IMR-90 (cell line): ENCODE data around the gene IL1A.

Experiments used
- BHLHE40 ChIP-seq: fragments of 150-350 bp; IDR thresholded peaks from 2 replicates; pipeline ENCODE4 v1.6.1; 2016; ENCODE audit warnings: mild to moderate bottlenecking, low read depth, low read length
- CEBPB ChIP-seq: IDR thresholded peaks from 2 replicates; pipeline ENCODE4 v1.6.1; 2012; ENCODE audit warnings: low read depth, low read length, improper control_type of control experiment
- MAZ ChIP-seq: IDR thresholded peaks from 2 replicates; pipeline ENCODE4 v1.6.1; 2012; ENCODE audit warnings: low read depth, mild to moderate bottlenecking, low read length, improper control_type of control experiment, moderate library complexity, borderline replicate concordance
- POLR2A ChIP-seq: IDR thresholded peaks from 2 replicates; pipeline ENCODE4 v1.6.1; 2012; ENCODE audit warnings: mild to moderate bottlenecking, low read depth, low read length
- RAD21 ChIP-seq: IDR thresholded peaks from 2 replicates; pipeline ENCODE4 v1.6.1; 2012; ENCODE audit warnings: low read length, improper control_type of control experiment
- TF ChIP-seq, protein P1 (sequence below): conservative IDR thresholded peaks from 2 replicates; pipeline ENCODE4 v1.5.1; 2012; ENCODE audit warnings: mild to moderate bottlenecking, low read depth, low read length, improper control_type of control experiment

DNA sequence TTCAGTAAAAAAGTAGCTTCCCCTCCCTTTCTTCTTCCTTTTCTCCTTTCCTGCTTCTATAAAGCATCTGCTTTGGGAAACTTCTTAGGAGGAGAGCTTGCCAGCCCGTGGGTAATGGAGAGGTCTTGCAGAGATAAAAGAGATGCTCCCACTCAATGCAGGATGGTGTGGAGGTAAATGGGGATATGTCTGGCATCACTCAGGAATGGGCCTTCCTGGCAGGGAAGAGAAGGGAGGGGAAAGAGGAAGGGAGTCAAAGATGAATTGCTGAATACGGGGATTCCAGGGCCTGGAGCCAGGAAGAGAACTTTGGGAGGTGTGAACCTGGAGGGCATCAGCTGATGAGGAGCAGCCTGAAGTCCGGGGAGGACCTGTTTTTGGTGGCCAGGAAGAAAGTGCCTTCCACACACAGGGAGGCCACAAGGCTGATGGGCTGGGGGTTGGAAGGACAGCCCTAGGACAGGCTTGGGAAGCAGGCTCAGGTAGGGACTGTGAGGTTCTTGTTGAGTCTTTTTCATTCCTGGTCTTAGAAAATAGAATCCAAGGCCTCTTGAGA lies 27.1 kb upstream of the IL1A start:
- TF ChIP-seq, protein P1, sequence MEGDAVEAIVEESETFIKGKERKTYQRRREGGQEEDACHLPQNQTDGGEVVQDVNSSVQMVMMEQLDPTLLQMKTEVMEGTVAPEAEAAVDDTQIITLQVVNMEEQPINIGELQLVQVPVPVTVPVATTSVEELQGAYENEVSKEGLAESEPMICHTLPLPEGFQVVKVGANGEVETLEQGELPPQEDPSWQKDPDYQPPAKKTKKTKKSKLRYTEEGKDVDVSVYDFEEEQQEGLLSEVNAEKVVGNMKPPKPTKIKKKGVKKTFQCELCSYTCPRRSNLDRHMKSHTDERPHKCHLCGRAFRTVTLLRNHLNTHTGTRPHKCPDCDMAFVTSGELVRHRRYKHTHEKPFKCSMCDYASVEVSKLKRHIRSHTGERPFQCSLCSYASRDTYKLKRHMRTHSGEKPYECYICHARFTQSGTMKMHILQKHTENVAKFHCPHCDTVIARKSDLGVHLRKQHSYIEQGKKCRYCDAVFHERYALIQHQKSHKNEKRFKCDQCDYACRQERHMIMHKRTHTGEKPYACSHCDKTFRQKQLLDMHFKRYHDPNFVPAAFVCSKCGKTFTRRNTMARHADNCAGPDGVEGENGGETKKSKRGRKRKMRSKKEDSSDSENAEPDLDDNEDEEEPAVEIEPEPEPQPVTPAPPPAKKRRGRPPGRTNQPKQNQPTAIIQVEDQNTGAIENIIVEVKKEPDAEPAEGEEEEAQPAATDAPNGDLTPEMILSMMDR: no peak
- no peak for TF ChIP-seq POLR2A
- TF ChIP-seq RAD21: no peak
- no peak for TF ChIP-seq MAZ
- no peak for TF ChIP-seq CEBPB
- TF ChIP-seq BHLHE40: no peak
